ENCODE data around the gene SLC17A2. TPM values are rescaled to one million over a fixed set of nuclear protein-coding genes. Genes with fewer than 3 reads are reported as not detected.
A peak's percentile ranks its signal among the peaks of the same experiment; 100 is the strongest.

The SLC17A2 gene
- total RNA-seq, 1 donor from 2014 or later, result not detected

- H3K36me3 Mint-ChIP-seq (ENCODE audit: insufficient read depth), result peaks cover 2% of the 10 kb centered on the region
- H3K4me1 Mint-ChIP-seq (ENCODE audit: low read depth), result no peaks in the 10 kb centered on the region
- no peak for TF ChIP-seq CTCF (IDR thresholded peaks at IDR 0.05; ENCODE audit: unreplicated experiment)
- H3K27me3 Mint-ChIP-seq, result peaks cover 4% of the 10 kb centered on the region
- H3K9me3 Mint-ChIP-seq (ENCODE audit: low read depth), result peaks cover 8% of the 10 kb centered on the region
- no peak overlapping the region for H3K4me3 Mint-ChIP-seq (ENCODE audit: low read depth)
- no peak overlapping the region for H3K27ac Mint-ChIP-seq
- DNase-seq (ENCODE audit: low spot score, unreplicated experiment), result no peak
These were observed 14.4 kb upstream of the SLC17A2 start for GRCh38 chr6:25944688-25945574.

- H3K27ac Mint-ChIP-seq, result no peak overlapping the region
- DNase-seq (ENCODE audit: low spot score, unreplicated experiment), result no peak
- peaks cover 4% of the 10 kb centered on the region for H3K27me3 Mint-ChIP-seq
- peaks cover 8% of the 10 kb centered on the region for H3K9me3 Mint-ChIP-seq (ENCODE audit: low read depth)
- peaks cover 2% of the 10 kb centered on the region for H3K36me3 Mint-ChIP-seq (ENCODE audit: insufficient read depth)
- no peak for TF ChIP-seq CTCF (IDR thresholded peaks at IDR 0.05; ENCODE audit: unreplicated experiment)
- H3K4me3 Mint-ChIP-seq (ENCODE audit: low read depth), result no peak overlapping the region
- no peaks in the 10 kb centered on the region for H3K4me1 Mint-ChIP-seq (ENCODE audit: low read depth)
These were observed 13.4 kb upstream of the SLC17A2 start for GRCh38 chr6:25943887-25944286.

- peaks cover 8% of the 10 kb centered on the region for H3K9me3 Mint-ChIP-seq (ENCODE audit: low read depth)
- H3K36me3 Mint-ChIP-seq (ENCODE audit: insufficient read depth), result peaks cover 2% of the 10 kb centered on the region
- H3K27ac Mint-ChIP-seq, result no peak overlapping the region
- no peak for DNase-seq (ENCODE audit: low spot score, unreplicated experiment)
- peaks cover 4% of the 10 kb centered on the region for H3K27me3 Mint-ChIP-seq
- TF ChIP-seq CTCF (IDR thresholded peaks at IDR 0.05; ENCODE audit: unreplicated experiment), result peak; percentile 58
- no peak overlapping the region for H3K4me3 Mint-ChIP-seq (ENCODE audit: low read depth)
- no peaks in the 10 kb centered on the region for H3K4me1 Mint-ChIP-seq (ENCODE audit: low read depth)
These were observed 12.2 kb upstream of the SLC17A2 start for GRCh38 chr6:25942561-25943147.

- no peak for TF ChIP-seq CTCF (IDR thresholded peaks at IDR 0.05; ENCODE audit: unreplicated experiment)
- no peak overlapping the region for H3K4me3 Mint-ChIP-seq (ENCODE audit: low read depth)
- no peaks in the 10 kb centered on the region for H3K9me3 Mint-ChIP-seq (ENCODE audit: low read depth)
- H3K27ac Mint-ChIP-seq, result no peak overlapping the region
- DNase-seq (ENCODE audit: low spot score, unreplicated experiment), result no peak
- peaks cover 3% of the 10 kb centered on the region for H3K4me1 Mint-ChIP-seq (ENCODE audit: low read depth)
- peaks cover 6% of the 10 kb centered on the region for H3K27me3 Mint-ChIP-seq
- no peaks in the 10 kb centered on the region for H3K36me3 Mint-ChIP-seq (ENCODE audit: insufficient read depth)
These were observed 9.1 kb upstream of the SLC17A2 start for GRCh38 chr6:25939593-25939992.

- no peaks in the 10 kb centered on the region for H3K9me3 Mint-ChIP-seq (ENCODE audit: low read depth)
- H3K4me1 Mint-ChIP-seq (ENCODE audit: low read depth), result peaks cover 8% of the 10 kb centered on the region
These were observed 5.5 kb upstream of the SLC17A2 start for GRCh38 chr6:25935953-25936352.

More at GRCh38 chr6:25935953-25936352, 5.5 kb upstream of the SLC17A2 start:
- H3K4me3 Mint-ChIP-seq (ENCODE audit: low read depth), result no peak overlapping the region
- peaks cover 8% of the 10 kb centered on the region for H3K27me3 Mint-ChIP-seq
- H3K36me3 Mint-ChIP-seq (ENCODE audit: insufficient read depth), result no peaks in the 10 kb centered on the region
- no peak overlapping the region for H3K27ac Mint-ChIP-seq
- TF ChIP-seq CTCF (IDR thresholded peaks at IDR 0.05; ENCODE audit: unreplicated experiment), result no peak
- no peak for DNase-seq (ENCODE audit: low spot score, unreplicated experiment)

Data from progenitor cell of endocrine pancreas (in vitro differentiated cells).